ENCODE data around the gene BMERB1.

GRCh38 chr16:15509593-15510535 lies 75.5 kb downstream of the BMERB1 start:
- TF ChIP-seq CTCF (IDR thresholded peaks at IDR 0.05) (no peak), POLR2A (IDR thresholded peaks at IDR 0.05) (no peak), POLR2AphosphoS5 (IDR thresholded peaks at IDR 0.05) (no peak)
